Stimulated activated CD4-positive, alpha-beta T cell treated with anti-CD3 and anti-CD28 coated beads, Interleukin-1b, Interleukin-23, amount 100 ng/mL, for 24 hours (primary cell): Measurements from ENCODE around the gene ANTXRL.
"Not testable (repeated sequence)": the region's sequence is repeated elsewhere in the genome, so short reads cannot be mapped to it uniquely, and the experiment has no call there.

Source experiments
- DNase-seq, 4 experiments: peaks; one replicate each; pipeline ENCODE4 v3.0.0-alpha.2; 2020; ENCODE audit warnings: low read depth in 4 of 4, low spot score in 1 of 4

Gene ANTXRL

DNA sequence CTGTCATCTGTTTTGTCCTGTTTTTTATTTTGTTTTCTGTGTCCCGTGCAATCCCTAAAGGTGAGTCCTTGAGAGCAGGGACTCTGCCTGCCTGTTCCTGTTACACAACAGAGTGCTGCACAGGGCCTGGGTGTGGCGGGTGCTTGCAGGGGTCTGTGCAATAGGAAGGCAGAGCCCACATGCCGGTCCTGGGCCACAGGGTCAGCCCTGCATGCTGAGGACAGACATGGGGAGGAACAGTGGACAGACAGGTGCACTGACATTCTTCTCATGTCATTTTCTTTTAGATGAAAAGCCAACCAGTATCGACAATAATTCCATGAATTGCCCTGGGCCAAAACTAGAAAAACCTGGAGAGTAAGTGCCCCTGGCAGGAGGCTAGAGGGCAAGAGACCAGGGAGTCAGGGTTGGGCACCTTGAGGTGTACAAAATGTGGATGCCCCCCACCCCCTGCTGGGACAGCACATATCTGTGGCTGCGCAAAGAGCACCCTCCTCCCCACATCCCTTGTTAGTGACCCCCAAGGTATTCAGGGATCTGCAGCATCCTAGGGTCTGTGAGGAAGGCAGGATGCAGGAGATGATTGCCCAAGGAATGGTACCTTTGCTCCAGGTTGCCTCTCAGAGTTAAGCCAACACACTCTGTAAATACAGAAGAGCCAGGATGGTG, 19.9 kb downstream of the ANTXRL start:
- DNase-seq, result no peak

DNA sequence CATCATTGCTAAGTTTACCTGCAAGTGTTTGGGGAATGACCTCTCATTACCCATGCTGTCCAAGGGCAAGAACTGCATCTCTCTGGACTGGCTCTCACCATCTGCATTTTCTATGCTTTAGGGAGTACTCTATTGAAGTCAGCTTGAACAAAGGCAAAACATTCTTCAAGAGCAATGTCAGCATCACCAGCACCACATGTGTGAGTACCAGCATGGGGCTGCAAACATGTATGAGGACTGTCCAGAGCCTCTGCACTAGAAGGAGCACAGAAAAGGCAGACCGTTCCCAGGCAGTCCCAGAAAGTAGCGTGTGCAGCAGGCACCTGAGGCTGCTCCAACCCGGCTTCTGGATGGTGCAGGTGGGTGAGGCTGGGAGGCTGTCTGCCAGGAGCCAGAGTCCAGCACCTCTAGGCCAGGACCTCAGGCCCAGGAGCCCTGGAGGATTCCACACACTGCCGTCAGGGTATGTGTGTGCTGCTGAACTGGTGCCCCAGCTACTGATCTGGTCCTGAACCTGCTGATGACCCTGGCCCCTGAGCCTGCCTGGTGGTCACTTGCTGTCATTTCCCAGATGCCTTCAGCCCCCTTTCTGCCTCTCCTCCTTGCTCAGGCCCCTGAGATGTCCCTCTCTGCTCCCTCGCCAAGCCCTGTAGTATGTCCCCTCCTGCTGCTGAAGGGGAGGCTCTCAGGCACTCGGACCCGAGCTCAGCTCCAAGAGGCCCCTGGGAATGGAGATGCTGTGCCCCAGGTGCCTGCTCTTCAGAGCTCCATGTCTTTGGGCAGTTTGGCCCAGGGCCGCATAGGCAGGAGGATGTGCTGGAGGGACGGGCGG, 20.7 kb downstream of the ANTXRL start:
- no peak for DNase-seq

DNA sequence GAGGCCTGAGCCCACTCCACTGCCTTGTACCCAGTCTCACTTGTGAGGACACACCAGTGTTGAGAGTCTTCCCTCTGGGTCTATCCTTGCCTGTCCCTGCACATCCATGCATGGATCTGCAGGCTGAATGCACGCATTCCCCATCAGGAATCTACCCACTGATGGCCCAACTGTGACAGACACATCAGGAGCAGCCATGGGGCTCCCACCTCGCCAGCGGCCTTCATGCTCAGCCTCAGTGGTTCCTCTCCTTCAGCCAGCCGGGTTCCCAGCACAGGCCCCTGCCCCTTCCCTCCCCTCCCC, 21.3 kb downstream of the ANTXRL start:
- no peak for DNase-seq

DNA sequence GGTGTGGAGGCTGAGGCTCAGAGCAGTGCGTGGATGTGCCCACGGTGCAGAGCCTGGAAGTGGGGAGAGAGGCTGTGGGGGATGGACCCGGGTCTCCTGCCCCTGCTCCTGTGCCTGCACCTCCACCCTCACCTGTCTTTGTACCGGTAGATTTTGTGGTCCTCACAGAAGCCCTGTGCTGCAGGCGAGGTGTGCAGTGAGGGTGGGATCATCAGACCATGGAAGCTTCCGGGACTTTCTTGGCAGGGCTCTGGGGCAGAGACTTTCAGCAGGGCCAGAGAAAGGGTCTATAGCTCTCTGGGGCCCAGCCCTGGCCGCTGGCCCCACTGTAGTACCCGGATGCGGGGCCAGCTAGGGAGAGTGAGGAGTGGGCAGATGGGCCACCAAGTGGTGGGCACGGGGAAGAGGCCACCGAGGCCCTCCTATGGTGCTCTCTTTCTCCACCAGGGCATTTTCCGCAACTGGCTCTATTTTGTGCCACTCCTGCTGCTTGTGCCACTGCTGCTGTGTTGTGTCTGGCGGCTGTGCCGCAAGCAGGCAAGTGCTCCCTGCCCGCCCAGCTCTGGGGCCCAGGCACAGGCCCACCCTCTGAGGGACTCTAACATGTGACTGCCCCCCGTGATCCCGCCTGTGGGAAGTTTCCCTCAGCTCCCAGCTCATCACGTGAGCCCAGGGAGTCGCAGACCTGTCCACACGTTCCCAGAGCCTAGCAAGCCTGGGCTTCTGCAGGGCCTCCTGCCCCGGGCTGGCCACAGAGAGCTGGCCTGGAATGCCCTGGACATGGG, 22.1 kb downstream of the ANTXRL start:
- DNase-seq, result no peak

DNA sequence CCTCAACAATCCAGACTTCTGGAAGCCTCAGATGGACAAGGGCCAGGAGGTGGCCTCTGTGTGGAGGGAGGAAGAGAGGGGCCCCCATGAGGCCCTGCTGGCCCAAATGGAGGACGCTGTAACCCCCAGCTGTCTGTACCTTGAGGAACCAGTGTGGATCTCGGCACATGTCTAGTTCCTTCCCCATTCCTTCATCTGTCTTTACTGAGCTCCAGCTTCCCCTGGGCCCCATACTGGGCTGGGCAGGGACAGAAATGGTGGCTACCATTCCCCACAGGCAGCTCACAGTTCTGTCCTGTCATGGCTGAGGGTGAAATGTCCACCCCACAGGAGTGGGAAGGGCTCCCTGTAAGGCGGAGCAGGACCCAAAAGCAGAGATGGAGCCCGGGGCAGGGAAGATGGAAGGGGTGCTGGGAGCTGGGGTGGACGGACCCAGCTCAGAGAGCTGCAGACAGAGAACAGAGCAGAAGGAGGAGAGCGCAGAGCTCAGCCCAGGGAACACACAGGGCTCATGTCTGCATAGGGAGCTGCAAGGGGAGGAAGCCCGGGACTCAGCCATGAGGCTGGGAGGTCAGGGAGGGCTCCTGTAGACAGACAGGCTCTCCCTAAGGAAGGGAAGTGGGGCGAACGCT, 22.8 kb downstream of the ANTXRL start:
- DNase-seq, result no peak

DNA sequence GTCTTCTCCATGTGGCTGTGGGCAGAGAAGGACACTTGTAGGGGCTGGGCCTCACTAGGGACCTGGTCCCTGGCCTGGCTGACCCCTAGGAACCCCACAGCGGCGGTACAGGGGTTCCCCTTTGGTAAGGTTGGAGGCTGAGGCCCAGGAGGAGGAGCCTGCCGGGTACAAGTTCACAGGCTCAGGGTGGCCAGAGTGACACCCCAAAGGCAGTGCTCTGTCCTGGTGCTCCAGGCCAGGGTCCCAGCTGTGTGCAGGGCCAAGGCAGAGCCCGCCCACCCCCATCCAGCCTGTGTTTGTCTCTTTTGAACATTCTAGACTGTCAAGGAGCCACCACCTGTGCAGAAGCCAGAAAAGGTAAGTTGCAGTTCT, 23.3 kb downstream of the ANTXRL start:
- no peak for DNase-seq

DNA sequence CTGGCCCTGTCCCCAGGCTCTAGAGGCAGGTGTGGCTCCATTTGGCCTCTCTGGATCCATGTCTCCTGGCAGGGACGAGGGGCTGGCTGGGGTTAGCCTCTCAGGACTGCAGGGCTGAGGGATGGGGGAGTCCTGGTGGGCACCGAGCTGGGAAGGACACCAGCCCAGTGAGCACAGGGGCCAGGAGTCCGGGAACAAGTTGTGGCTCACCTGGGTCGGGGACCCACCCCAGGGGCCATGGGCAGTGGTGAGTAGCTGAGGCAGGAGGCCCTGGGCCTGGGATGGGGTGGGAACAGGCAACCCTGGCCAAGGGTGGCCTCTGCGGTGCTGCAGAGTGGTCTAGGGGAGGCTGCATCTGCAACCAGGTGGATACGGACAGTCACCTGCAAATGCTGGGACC, 24.1 kb downstream of the ANTXRL start:
- no peak for DNase-seq

DNA sequence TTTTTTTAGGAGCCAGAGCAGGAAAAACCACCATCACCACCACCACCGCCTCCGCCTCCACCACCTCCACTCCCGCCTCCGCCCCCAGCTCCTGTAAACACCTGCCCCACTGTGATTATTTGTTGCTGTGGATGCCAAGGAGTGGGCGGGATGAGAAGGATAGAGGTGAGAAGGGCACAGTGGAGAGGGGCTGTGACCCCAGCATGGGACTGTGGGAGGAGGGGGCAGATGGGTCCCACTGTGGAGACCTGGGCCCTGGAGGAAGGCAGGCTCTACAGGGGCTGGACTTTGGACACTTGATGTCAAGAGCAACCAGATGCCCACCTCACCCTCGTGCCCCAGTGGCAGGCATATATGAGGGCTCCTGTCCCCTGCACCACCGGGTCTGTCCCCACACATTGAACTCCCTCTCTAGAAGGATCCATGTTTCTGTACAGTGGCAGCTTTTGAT, 24.7 kb downstream of the ANTXRL start:
- no peak for DNase-seq

DNA sequence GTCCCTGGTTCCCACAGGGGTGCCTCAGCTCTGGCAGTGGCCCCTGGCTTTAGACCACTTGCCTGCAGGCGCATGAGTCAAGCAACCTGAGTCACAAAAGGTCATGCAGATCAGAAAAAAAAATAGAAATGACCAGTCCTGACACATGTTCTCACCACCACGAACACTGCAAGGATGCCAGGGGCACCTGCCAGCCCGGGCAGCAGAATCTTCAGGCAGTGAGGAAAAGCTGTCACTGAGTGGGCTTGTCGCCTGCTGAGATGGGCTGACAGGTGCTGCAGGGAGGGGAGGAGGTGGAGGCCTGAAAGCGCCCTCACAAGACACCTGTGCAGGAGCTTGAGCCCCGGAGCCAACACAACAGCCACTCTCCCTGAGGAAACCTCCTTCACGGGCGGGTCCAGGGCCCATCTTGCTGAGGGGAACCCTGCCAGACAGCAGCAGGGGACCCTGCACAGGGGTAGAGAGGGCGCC, 25.2 kb downstream of the ANTXRL start:
- not testable (repeated sequence) for DNase-seq

DNA sequence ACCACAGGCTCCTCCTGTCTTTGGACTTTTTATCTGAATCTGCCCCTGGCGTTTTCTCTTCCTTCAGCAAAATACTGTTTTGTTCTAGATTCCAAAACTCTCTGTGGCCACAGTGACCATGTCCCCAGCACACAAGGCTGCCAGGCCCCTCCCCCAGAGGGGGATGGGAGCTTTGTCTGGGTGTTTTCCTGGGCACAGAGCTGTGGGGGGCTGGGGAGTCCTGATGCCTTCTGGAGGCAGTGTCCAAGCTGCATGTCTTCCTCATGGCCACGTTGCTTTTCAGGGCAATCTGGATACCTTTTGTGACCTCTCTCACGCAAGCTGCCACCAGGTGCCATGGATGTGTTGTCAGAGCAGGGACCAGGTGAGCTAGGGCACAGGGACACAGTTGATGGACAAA, 26.2 kb downstream of the ANTXRL start:
- no peak for DNase-seq

DNA sequence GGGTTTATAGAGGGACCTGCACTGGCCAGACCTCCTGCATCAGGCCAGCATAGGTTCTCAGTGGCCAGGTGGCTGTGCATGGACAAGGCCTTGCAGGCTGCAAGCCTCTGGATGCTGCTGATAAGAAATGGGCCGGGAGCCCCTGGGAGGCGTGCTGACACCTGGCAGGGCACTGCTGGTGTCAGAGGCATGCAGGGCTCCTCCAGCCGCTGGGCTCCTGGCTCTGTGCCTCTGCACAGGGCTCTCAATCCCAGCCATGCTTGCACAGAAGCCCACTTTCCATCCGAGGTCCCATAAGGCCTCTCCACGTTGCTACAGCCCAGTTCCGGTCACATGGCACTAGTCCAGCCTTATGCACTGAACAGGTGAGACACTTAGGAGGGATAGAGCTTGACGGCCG, 27.3 kb downstream of the ANTXRL start:
- no peak for DNase-seq

DNA sequence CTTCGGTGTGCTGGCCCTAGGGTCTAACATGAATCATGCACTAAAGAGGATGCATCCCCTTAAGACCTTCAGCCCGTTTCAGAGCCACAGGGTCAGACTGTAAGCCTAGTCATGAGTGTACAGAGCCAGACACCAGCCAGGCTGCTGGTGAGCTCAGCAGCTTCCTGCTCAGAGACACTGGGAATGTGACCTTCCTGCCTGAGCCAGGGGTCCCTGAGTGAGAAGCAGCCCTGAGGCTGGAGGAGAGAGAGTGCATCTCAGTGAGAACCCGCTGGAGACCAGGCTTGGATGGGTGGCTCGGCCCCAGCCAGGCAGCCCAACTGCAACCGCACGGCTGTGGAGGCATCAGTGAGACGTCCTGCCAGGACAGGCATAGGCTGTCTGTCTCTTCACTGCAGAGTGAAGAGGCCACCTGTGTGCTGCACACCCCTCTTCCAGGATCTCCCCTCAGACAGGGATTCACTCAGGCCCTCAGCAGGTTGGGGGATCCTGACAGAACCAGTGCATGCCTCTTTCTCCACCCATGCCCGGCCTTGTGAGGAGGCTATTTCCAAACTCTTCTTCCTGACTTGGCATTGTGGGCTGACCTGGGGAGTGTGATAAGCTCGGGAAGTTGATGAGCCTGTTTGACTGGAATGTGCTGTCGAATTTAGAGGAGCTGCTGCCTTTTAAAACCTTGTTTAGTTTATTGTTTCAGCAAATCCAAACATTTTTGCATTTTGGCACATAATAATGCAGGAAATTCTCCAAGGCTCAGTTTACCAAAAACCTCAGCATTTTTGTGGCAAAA, 28.5 kb downstream of the ANTXRL start:
- not testable (repeated sequence) for DNase-seq

DNA sequence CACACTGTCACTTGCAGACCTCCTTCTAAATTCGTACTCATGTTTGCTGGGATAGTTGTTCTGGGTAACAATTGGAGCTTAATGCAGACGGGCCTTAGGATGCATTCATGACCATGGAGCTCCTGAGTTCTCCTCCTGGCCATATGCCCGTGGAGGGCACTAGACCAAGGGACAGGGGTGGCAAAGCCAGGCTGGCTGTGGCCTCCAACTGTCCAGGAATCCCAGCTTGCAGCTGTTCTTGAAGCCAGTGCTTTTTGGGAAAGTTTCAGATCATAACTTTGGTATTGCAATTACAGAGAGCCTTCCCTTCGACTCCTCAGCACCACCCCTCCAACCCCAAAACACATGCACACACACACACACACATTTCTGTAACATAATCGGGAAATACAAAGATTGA, 30.6 kb downstream of the ANTXRL start:
- DNase-seq, result no peak

DNA sequence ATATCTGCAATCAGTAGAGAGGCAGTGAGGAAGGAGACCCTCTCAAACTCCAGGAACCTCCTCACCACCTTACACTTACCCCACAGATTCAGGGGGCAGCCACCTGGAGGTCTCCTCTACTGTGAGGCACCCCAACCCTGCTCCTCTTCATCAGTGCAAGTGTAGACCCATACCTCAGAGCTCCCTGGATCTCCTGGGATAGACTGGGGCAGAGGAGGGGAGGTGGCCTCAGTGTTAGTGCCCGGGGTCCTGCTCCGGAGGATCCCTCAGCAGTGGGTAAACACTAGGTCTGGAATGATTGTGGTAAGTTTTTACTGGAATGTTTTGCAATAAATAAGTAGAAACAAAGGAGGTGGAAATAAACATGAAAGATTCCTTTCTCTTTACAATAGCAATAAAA, 31.1 kb downstream of the ANTXRL start:
- DNase-seq, result no peak

DNA sequence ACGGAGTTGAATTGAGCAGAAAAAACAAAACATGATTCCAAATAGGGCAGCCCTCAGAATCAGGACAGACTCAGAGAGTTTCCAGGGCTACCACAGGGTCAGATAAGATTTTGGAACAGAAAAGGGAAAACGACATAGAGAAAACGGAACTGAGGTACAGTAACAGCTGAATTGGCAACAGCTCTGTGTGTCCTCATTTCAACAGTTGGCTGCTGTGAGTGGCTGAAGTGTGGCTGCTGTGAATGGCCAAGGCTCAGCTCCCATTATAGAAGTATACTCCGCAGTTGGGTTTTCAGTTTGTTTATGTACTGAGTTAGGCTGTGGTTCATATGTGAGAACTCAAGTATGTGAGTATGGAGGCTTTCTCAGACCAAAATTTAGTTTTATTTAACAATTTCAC, 32.0 kb downstream of the ANTXRL start:
- DNase-seq, result no peak

DNA sequence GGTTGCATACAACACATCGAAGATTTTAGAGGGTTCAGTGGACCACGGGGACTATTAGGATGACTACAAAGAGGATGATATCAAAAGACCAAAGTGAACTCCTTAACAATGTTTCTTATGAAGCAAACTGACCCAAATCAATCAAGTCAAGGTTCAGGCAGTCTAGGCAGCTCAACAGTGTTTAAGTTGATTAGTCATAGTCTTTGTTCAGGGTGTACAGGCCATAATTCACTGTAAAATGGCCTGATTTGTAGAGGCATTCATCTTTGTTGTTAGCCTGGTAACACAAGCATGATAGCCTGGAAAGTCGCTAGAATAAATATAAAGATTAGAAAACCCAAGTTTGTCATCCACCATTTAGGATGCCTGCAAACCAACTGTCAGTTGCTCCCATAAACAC, 32.6 kb downstream of the ANTXRL start:
- DNase-seq, result no peak

DNA sequence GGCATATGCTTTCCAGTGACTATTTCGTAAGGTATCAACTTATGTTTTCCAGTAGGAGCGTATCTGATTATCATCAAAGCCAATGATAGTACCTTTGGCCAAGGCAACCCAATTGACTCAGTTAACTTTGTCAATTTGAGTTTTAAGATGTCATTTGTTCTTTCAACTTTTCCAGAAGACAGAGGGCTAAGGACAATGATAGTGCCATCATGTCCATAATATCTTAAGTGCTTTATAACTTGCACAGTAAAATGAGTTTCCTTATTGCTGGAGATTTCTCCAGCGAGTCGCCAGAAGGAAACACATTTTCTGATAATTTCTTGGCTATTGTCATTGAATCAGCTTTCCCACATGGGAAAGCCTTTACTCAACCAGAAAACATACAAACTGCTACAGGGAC, 35.0 kb downstream of the ANTXRL start:
- no peak for DNase-seq

DNA sequence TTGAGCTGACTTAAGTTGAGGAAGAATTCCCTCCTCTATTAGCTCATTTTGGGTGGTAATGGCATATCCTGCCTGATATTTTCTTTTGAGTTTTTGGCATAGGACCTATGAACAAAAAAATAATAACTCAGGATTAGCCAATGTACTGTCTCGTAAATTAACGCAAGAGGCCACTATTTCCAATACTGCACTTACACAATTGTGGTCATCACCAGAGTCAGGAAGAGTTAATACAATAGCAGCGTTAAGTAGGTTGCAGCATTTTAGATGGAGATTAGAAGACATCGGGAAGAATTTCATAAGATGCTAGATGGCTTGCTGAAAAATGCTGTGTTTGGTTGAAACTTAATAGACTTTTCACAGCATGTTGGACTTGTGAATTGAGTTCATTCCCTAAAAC, 36.4 kb downstream of the ANTXRL start:
- DNase-seq, result no peak

DNA sequence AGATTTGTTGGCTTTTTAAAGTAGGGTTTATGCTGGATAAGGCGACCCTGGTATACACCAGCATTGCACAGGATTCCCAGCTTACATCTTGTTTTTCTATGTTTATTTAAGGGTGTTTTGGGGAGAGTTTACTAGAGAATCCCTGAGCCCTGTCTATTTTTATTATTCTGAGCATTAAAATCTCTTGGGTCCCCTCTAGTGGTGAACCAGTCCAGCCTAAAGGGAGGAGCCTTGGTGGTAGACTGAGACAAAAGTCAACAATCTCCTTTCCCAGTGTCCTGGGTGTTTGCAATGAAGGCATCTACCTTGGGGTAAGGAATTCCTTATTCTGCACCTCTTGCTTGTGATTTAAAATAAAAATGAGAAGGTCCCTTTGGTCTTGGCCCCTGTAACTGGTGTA, 38.2 kb downstream of the ANTXRL start:
- DNase-seq, result no peak

DNA sequence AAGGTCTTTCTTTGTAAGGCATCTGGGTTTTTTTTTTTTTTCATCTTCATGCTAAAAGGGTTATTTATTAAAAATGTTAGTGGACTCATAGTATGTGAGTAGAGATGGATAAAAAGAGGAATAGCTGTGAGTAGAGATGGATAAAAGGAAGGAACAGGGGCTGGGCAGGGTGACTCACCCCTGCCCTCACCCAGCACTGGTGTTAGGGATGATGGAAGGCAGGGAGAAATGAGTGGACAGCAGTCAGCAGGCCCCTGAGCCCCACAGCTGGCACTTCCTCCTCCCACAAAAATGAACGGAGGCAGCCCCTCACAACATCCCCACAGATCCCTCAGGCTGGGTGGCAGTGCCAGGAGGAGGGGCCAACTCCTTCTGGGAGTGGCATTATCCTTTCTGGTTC, 39.3 kb downstream of the ANTXRL start:
- no peak for DNase-seq

DNA sequence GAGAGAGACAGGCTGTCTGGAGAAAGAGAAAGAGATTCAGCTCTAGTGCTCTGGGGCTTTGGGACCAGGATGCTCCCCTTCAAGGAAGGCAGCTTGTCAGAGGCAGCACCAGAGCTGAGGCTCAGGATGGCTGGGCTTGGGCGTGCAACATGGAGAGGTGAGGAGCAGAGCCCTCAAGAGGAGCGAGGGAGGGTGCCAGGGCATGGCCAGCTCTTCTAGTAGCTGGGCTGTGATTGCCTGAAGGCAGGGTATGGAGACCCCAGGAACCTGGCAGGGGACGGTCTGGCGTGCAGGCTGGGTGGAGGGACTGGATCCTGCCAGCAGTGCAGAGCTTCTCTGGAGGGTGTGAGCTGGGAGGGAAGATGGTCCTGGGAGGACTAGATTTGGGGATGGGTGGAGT, 40.2 kb downstream of the ANTXRL start:
- DNase-seq, result no peak
